Upper lobe of left lung (tissue), 6 donors: ENCODE data around the gene TMEM131L. TPM values are rescaled to one million over a fixed set of nuclear protein-coding genes. Genes with fewer than 3 reads are reported as not detected.
A peak's percentile ranks its signal among the peaks of the same experiment; 100 is the strongest.

ENCODE experiments used
- ATAC-seq, 2 donors: fragments of 200-7000 bp; cut with Tn5 transposase; one replicate each; pipeline ENCODE4 v1.9.1; 2022; ENCODE audit warnings: mild to moderate bottlenecking in 2 of 2, moderate library complexity in 2 of 2; ENCODE audit not compliant: low FRiP score in 2 of 2
- DNase-seq, 2 donors: peaks; one replicate each; pipeline ENCODE4 v3.0.0-alpha.2; 2019 to 2020
- H3K27ac ChIP-seq, 4 donors: fragments of 200-600 bp; sonication (generic); one replicate each; pipeline ENCODE4 v1.5.1; 2016 to 2019
- H3K27me3 ChIP-seq, 4 donors: fragments of 200-600 bp; sonication (generic); one replicate each; pipeline ENCODE4 v1.5.1; 2017 to 2019
- H3K36me3 ChIP-seq, 4 donors: fragments of 200-600 bp; sonication (generic); one replicate each; pipeline ENCODE4 v1.5.1; 2016 to 2019
- H3K4me1 ChIP-seq, 4 donors: fragments of 200-600 bp; sonication (generic); one replicate each; pipeline ENCODE4 v1.5.1; 2018 to 2019
- H3K4me3 ChIP-seq, 4 donors: fragments of 200-600 bp; sonication (generic); one replicate each; pipeline ENCODE4 v1.5.1; 2017 to 2019; ENCODE audit warnings: mild to moderate bottlenecking in 2 of 4, moderate library complexity in 1 of 4
- H3K9me3 ChIP-seq, 4 donors: fragments of 200-600 bp; sonication (generic); one replicate each; pipeline ENCODE4 v1.5.1; 2018 to 2019
- CTCF ChIP-seq, 6 experiments: fragments of 450-650 bp in 4 of 6; fragments of 200-600 bp in 2 of 6; sonication (generic) in 2 of 6; IDR thresholded peaks; one replicate each; pipeline ENCODE4 v1.5.1; 2016 to 2019; ENCODE audit warnings: antibody characterized with exemption in 6 of 6
- EP300 ChIP-seq, 4 donors: sonication (generic); formaldehyde crosslinking; IDR thresholded peaks; one replicate each; pipeline ENCODE4 v1.5.1; 2017; ENCODE audit warnings: antibody characterized with exemption in 4 of 4, control low read depth in 2 of 4
- POLR2A ChIP-seq, 4 donors: fragments of 450-650 bp; IDR thresholded peaks; one replicate each; pipeline ENCODE4 v1.5.1; 2016 to 2017; ENCODE audit warnings: antibody characterized with exemption in 4 of 4, mild to moderate bottlenecking in 2 of 4
- POLR2AphosphoS5 ChIP-seq, 2 donors: sonication (generic); formaldehyde crosslinking; IDR thresholded peaks; one replicate each; pipeline ENCODE4 v1.5.1; 2017; ENCODE audit warnings: antibody characterized with exemption in 2 of 2
- WGBS, 2 donors: methylation state at CpG; one replicate each; pipeline ENCODE4 v1.1.5; 2017 to 2018; 5-methylcytosine and 5-hydroxymethylcytosine counted together
- total RNA-seq, 6 donors: library from RNA; depleted of rRNA in 4 of 6; stranded (reverse); fragments of >200 nt in 4 of 6; gene quantifications; one replicate each; pipeline versions ENCODE4 v1.1.0 to v1.2.1, GENCODE V29; 2016 to 2021
- donor health status: DM: no; HTN: no; CAD: no; lungs with moderate emphysema.
- donor health status: DM: no; HTN: yes; CAD: no; lungs with severe emphysema.

TMEM131L gene
- total RNA-seq, 6 donors from 2014 or later, result 12.3 to 28.8 (median 19.5) TPM

DNA sequence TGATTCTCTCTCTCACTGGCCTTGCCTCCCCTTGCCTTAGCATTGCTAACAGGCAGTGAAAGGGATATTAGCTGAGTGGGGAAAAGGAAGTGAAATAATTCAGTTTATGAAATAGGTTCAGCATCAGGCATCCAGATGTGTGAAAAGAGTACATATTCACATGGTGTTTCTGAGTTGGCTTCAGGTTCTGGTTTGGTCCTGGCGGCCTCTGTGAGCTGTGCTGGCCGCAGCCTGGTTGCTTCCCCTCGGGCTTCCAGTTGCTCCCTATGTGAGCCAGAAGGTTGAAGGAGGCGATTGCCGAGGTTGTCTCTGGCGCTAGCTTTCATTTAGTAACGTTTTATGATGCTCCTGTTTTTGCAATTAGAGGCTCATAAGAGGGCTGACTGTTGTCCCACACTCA, 118.9 kb downstream of the TMEM131L start:
- 86 to 94% methylated on average over 7 of the region's 7 CpGs for WGBS, 2 donors
- H3K27me3 ChIP-seq, result no peaks in the 10 kb centered on the region
- ATAC-seq (no peak), DNase-seq (peak in 1 of 2 donors; percentile 16)
- H3K9me3 ChIP-seq, result no peaks in the 10 kb centered on the region
- no peak overlapping the region for H3K27ac ChIP-seq
- no peak overlapping the region for H3K4me3 ChIP-seq
- TF ChIP-seq POLR2AphosphoS5 (IDR thresholded peaks at IDR 0.05) (no peak), CTCF (IDR thresholded peaks at IDR 0.05) (no peak), EP300 (IDR thresholded peaks at IDR 0.05) (no peak), POLR2A (IDR thresholded peaks at IDR 0.05) (no peak)
- H3K4me1 ChIP-seq, result no peaks in the 10 kb centered on the region
- peaks cover 8 to 33% (median 17%) of the 10 kb centered on the region in 4 donors for H3K36me3 ChIP-seq

GRCh38 chr4:153589703-153590595, 123.8 kb downstream of the TMEM131L start:
- 79 to 95% methylated on average over 7 of the region's 7 CpGs for WGBS, 2 donors
- Histone ChIP-seq H3K4me1 (no peaks in the 10 kb centered on the region), H3K27me3 (no peaks in the 10 kb centered on the region), H3K36me3 (peaks cover 8 to 61% (median 21%) of the 10 kb centered on the region in 4 donors), H3K27ac (no peak overlapping the region), H3K9me3 (no peaks in the 10 kb centered on the region), H3K4me3 (no peak overlapping the region)
- no peak for ATAC-seq
- no peak for TF ChIP-seq POLR2A (IDR thresholded peaks at IDR 0.05)
- no peak for TF ChIP-seq EP300 (IDR thresholded peaks at IDR 0.05)
- TF ChIP-seq POLR2AphosphoS5 (IDR thresholded peaks at IDR 0.05), result no peak
- no peak for TF ChIP-seq CTCF (IDR thresholded peaks at IDR 0.05)
- no peak for DNase-seq

- Histone ChIP-seq H3K27me3 (no peaks in the 10 kb centered on the region), H3K4me1 (no peaks in the 10 kb centered on the region), H3K27ac (no peak overlapping the region), H3K4me3 (no peak overlapping the region), H3K36me3 (peaks cover 8 to 62% (median 19%) of the 10 kb centered on the region in 4 donors), H3K9me3 (no peaks in the 10 kb centered on the region)
- WGBS, 2 donors, result 90 to 94% methylated on average over 8 of the region's 8 CpGs
- DNase-seq (no peak), ATAC-seq (no peak)
- TF ChIP-seq CTCF (IDR thresholded peaks at IDR 0.05), result no peak
- no peak for TF ChIP-seq EP300 (IDR thresholded peaks at IDR 0.05)
- TF ChIP-seq POLR2A (IDR thresholded peaks at IDR 0.05), result no peak
- no peak for TF ChIP-seq POLR2AphosphoS5 (IDR thresholded peaks at IDR 0.05)
Observed at GRCh38 chr4:153591441-153591840, 125.3 kb downstream of the TMEM131L start.

DNA sequence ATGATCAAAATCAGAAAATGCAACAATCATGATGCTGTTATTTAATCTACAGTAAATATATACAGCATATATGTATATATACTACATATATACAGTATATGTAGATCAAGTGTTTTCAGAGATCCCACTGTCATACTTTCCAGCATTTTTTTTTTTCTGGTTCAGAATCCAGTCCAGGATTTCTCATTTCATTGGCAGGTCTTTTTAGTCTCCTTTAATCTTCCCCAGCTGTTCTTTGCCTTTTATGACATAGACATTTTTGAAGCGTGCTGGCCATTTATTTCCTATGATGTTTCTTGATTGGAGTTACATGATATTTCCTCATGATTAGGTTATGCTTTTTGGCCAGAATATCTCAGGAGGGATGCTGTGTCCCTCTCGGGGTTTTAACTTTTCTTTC, 125.9 kb downstream of the TMEM131L start:
- no peaks in the 10 kb centered on the region for H3K9me3 ChIP-seq
- ATAC-seq (no peak), DNase-seq (no peak)
- H3K27ac ChIP-seq, result no peak overlapping the region
- H3K4me1 ChIP-seq, result no peaks in the 10 kb centered on the region
- no peak for TF ChIP-seq CTCF (IDR thresholded peaks at IDR 0.05)
- no peak for TF ChIP-seq POLR2AphosphoS5 (IDR thresholded peaks at IDR 0.05)
- TF ChIP-seq POLR2A (IDR thresholded peaks at IDR 0.05), result no peak
- H3K27me3 ChIP-seq, result no peaks in the 10 kb centered on the region
- H3K36me3 ChIP-seq, result peaks cover 8 to 65% (median 19%) of the 10 kb centered on the region in 4 donors
- no peak overlapping the region for H3K4me3 ChIP-seq
- 90 to 97% methylated on average over 2 of the region's 2 CpGs for WGBS, 2 donors
